GM23338 (cell line): ENCODE results near the gene ATAD5. TPM values are rescaled to one million over a fixed set of nuclear protein-coding genes. Genes with fewer than 3 reads are reported as not detected.

ENCODE experiments used
- ATAC-seq: fragments of 200-7000 bp; cut with Tn5 transposase; 3 replicates; pipeline ENCODE4 v1.9.1; 2020
- DNase-seq: peaks from one replicate; pipeline ENCODE4 v3.0.0-alpha.2; 2015; ENCODE audit warnings: low spot score
- H2AFZ ChIP-seq: fragments of 200-600 bp; sonication (generic); 2 replicates; pipeline ENCODE4 v1.8.0; 2016; ENCODE audit warnings: antibody characterized with exemption, mild to moderate bottlenecking, moderate library complexity
- H3F3A ChIP-seq: fragments of 200-600 bp; sonication (generic); replicated peaks from 2 replicates; pipeline ENCODE4 v1.8.0; 2017; ENCODE audit warnings: antibody characterized with exemption, mixed run types, low read depth
- H3K27ac ChIP-seq: fragments of 200-600 bp; sonication (generic); 2 replicates; pipeline ENCODE4 v1.6.1; 2016; ENCODE audit warnings: low read depth
- H3K27me3 ChIP-seq: fragments of 200-600 bp; sonication (generic); 2 replicates; pipeline ENCODE4 v1.8.0; 2016; ENCODE audit warnings: mild to moderate bottlenecking, mixed run types, moderate library complexity; ENCODE audit not compliant: insufficient read depth
- H3K36me3 ChIP-seq: fragments of 200-600 bp; sonication (generic); 2 replicates; pipeline ENCODE4 v1.8.0; 2016; ENCODE audit warnings: mild to moderate bottlenecking; ENCODE audit not compliant: insufficient read depth
- H3K4me1 ChIP-seq: fragments of 200-600 bp; sonication (generic); 2 replicates; pipeline ENCODE4 v1.8.0; 2016; ENCODE audit warnings: mild to moderate bottlenecking, moderate library complexity; ENCODE audit not compliant: insufficient read depth
- H3K4me2 ChIP-seq: fragments of 200-600 bp; sonication (generic); 2 replicates; pipeline ENCODE4 v1.7.1; 2017; ENCODE audit warnings: mixed run types
- H3K4me3 ChIP-seq: fragments of 200-600 bp; sonication (generic); 2 replicates; pipeline ENCODE4 v1.6.1; 2016; ENCODE audit warnings: mixed run types
- H3K79me2 ChIP-seq: fragments of 200-600 bp; sonication (generic); replicated peaks from 2 replicates; pipeline ENCODE4 v1.8.0; 2017; ENCODE audit warnings: mild to moderate bottlenecking; ENCODE audit not compliant: insufficient read depth
- H3K9me2 ChIP-seq: fragments of 200-600 bp; sonication (generic); 2 replicates; pipeline ENCODE4 v1.8.0; 2017; ENCODE audit not compliant: insufficient read depth
- H4K20me1 ChIP-seq: fragments of 200-600 bp; sonication (generic); replicated peaks from 2 replicates; pipeline ENCODE4 v1.8.0; 2017; ENCODE audit warnings: mild to moderate bottlenecking; ENCODE audit not compliant: insufficient read depth
- H3K27ac Mint-ChIP-seq: 2 replicates; pipeline ENCODE4 v1.8.0; 2020; ENCODE audit warnings: inconsistent platforms, mild to moderate bottlenecking, moderate library complexity, mixed read lengths
- H3K27me3 Mint-ChIP-seq: 3 replicates; pipeline ENCODE4 v1.8.0; 2022; ENCODE audit warnings: low read depth, mild to moderate bottlenecking, moderate library complexity, mixed read lengths, inconsistent platforms; ENCODE audit not compliant: insufficient read depth, poor library complexity
- H3K36me3 Mint-ChIP-seq: 3 replicates; pipeline ENCODE4 v1.8.0; 2021; ENCODE audit warnings: low read depth, mild to moderate bottlenecking, inconsistent platforms, moderate library complexity, mixed read lengths
- H3K4me1 Mint-ChIP-seq: 3 replicates; pipeline ENCODE4 v1.8.0; 2020; ENCODE audit warnings: mild to moderate bottlenecking, inconsistent platforms, mixed read lengths
- H3K4me3 Mint-ChIP-seq: 3 replicates; pipeline ENCODE4 v1.8.0; 2021; ENCODE audit warnings: moderate library complexity, mild to moderate bottlenecking, inconsistent platforms, mixed read lengths
- H3K9me3 Mint-ChIP-seq: 3 replicates; pipeline ENCODE4 v1.8.0; 2020; ENCODE audit warnings: moderate library complexity, mild to moderate bottlenecking, inconsistent platforms, mixed read lengths
- NANOG ChIP-seq: IDR thresholded peaks from 2 replicates; pipeline ENCODE4 v1.6.1; 2016; ENCODE audit warnings: antibody characterized with exemption, borderline replicate concordance
- REST ChIP-seq: IDR thresholded peaks from one replicate; pipeline ENCODE4 v1.6.1; 2018; ENCODE audit warnings: antibody characterized with exemption; ENCODE audit not compliant: unreplicated experiment
- ZNF462 ChIP-seq: fragments of 250-450 bp; sonication (Bioruptor Pico); IDR thresholded peaks from 2 replicates; pipeline ENCODE4 v1.5.0; 2020; ENCODE audit warnings: mild to moderate bottlenecking, moderate library complexity
- polyA plus RNA-seq: library from polyadenylated mRNA; unstranded; fragments of >200 nt; fragmentation: Nextera tagmentation; extraction: Ambion mirVana; gene quantifications from 2 replicates; pipeline ENCODE4 v1.2.1, GENCODE V29; 2016
- total RNA-seq: library from RNA; depleted of rRNA; stranded (reverse); fragments of >200 nt; shearing (Covaris generic); gene quantifications from 2 replicates; pipeline ENCODE4 v1.2.3, GENCODE V29; 2014

Gene ATAD5
- total and polyA plus RNA-seq, 2 experiments from 2014 or later: 24.2 to 30.9 TPM

GRCh38 chr17:30824356-30825145, 7.2 kb upstream of the ATAD5 start, which contains the start of gene CRLF3 (continued):
- no peak for TF ChIP-seq ZNF462
- no peak for TF ChIP-seq REST

- DNase-seq (no peak), ATAC-seq (no peak)
- Histone ChIP-seq H3K4me3 (no peak overlapping the region), H3K4me2 (no peak overlapping the region), H3K27ac (no peak overlapping the region), H3K27me3 (no peaks in the 10 kb centered on the region), H4K20me1 (no peaks in the 10 kb centered on the region), H3F3A (peaks cover 8% of the 10 kb centered on the region), H3K79me2 (peaks cover 21% of the 10 kb centered on the region), H3K4me1 (peaks cover 28% of the 10 kb centered on the region), H2AFZ (no peak overlapping the region), H3K9me2 (no peaks in the 10 kb centered on the region), H3K36me3 (no peaks in the 10 kb centered on the region)
- Mint-ChIP-seq H3K4me3 (no peak overlapping the region), H3K9me3 (no peaks in the 10 kb centered on the region), H3K27ac (no peak overlapping the region), H3K36me3 (no peaks in the 10 kb centered on the region), H3K4me1 (peaks cover 16% of the 10 kb centered on the region), H3K27me3 (peaks cover 20% of the 10 kb centered on the region)
- TF ChIP-seq REST (no peak), NANOG (no peak)
These were observed 4.7 kb upstream of the ATAD5 start for GRCh38 chr17:30827082-30827481.
